ENCODE data around the gene DCHS2.

Gene DCHS2

DNA sequence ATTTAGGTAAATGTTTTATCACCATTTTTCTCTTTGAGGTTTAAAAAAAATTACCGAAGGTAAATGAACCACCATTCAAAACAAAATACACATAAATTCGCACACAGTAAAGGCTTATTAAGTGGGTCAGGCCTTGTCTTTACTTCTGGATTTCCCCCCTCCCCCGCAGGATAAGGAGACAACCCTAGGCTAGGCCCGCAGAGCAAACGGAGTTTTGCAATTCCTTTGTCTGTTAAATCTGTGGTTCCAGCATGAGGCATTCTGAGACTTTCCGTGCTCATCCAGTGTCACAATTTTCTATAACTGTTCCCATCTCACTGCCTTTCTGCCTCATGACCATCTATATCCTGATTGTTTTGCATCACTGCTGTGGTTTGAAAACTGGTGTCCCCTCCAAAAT lies 307.4 kb downstream of the DCHS2 start:
- no peak for DNase-seq
- Histone ChIP-seq H2BK12ac (ENCODE audit: low read length in 2 of 2) (no peak overlapping the region), H3K23ac (ENCODE audit: low read length in 2 of 2) (no peak overlapping the region), H4K8ac (ENCODE audit: low read length) (no peak overlapping the region), H2BK5ac (ENCODE audit: low read depth, low read length, poor library complexity, severe bottlenecking) (no peak overlapping the region), H3K18ac (ENCODE audit: low read depth in 1 of 2, low read length in 2 of 2) (no peak overlapping the region), H3K27ac (ENCODE audit: low read length, poor library complexity, severe bottlenecking) (no peak overlapping the region), H3K9me3 (ENCODE audit: control insufficient read depth, low read length) (no peaks in the 10 kb centered on the region), H2AK5ac (ENCODE audit: low read length, severe bottlenecking) (no peak overlapping the region), H3K4ac (ENCODE audit: low read depth in 1 of 2, low read length in 2 of 2) (no peak overlapping the region), H3K27me3 (ENCODE audit: control insufficient read depth in 1 of 2, insufficient read depth in 1 of 2, low read length in 2 of 2) (no peaks in the 10 kb centered on the region), H3K79me1 (replicated peaks; ENCODE audit: low read length, poor library complexity, severe bottlenecking) (no peaks in the 10 kb centered on the region), H4K91ac (ENCODE audit: low read length) (no peak overlapping the region), H3K14ac (ENCODE audit: low read length in 2 of 2) (no peak overlapping the region), H3K36me3 (ENCODE audit: control insufficient read depth in 1 of 2, insufficient read depth in 2 of 2, low read depth in 1 of 2, low read length in 2 of 2) (no peaks in the 10 kb centered on the region), H3K9ac (ENCODE audit: low read length) (no peak overlapping the region), H2BK120ac (ENCODE audit: low read depth, low read length) (no peak overlapping the region), H2BK15ac (ENCODE audit: low read depth, poor library complexity, severe bottlenecking) (no peak overlapping the region), H3K4me3 (ENCODE audit: insufficient read depth in 1 of 2, low read depth in 1 of 2, low read length in 2 of 2) (no peak overlapping the region), H3K4me2 (ENCODE audit: low read length, poor library complexity, severe bottlenecking) (no peak overlapping the region), H2AFZ (ENCODE audit: low read depth, low read length) (no peak overlapping the region), H3K4me1 (ENCODE audit: control insufficient read depth, insufficient read depth, low read depth, low read length) (no peaks in the 10 kb centered on the region)
- WGBS = 77% methylated on average over 6 of the region's 6 CpGs

DNA sequence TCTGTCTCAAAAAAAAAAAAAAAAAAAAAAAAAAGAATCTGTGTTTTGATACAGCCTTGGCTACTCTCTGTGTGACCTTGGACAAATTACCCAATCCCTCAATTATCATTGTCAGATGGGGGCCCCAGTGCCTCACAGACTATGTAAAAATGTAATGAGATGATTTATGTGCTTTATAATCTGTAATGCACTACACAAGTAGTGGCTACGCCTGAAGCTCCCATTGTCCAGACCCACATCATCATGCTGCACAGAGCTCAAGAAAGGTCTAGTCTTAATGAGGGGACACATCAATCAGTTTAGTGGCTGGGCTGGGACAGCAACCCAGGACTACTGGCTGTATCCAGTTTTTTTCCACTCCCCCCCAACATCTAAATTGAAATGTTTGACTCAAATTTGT lies 308.3 kb downstream of the DCHS2 start:
- Histone ChIP-seq H3K4me1 (ENCODE audit: control insufficient read depth, insufficient read depth, low read depth, low read length) (no peaks in the 10 kb centered on the region), H2AFZ (ENCODE audit: low read depth, low read length) (no peak overlapping the region), H4K91ac (ENCODE audit: low read length) (no peak overlapping the region), H3K9ac (ENCODE audit: low read length) (no peak overlapping the region), H3K27me3 (ENCODE audit: control insufficient read depth in 1 of 2, insufficient read depth in 1 of 2, low read length in 2 of 2) (no peaks in the 10 kb centered on the region), H3K36me3 (ENCODE audit: control insufficient read depth in 1 of 2, insufficient read depth in 2 of 2, low read depth in 1 of 2, low read length in 2 of 2) (no peaks in the 10 kb centered on the region), H2BK15ac (ENCODE audit: low read depth, poor library complexity, severe bottlenecking) (no peak overlapping the region), H2BK12ac (ENCODE audit: low read length in 2 of 2) (no peak overlapping the region), H3K14ac (ENCODE audit: low read length in 2 of 2) (no peak overlapping the region), H3K4ac (ENCODE audit: low read depth in 1 of 2, low read length in 2 of 2) (no peak overlapping the region), H3K27ac (ENCODE audit: low read length, poor library complexity, severe bottlenecking) (no peak overlapping the region), H3K4me2 (ENCODE audit: low read length, poor library complexity, severe bottlenecking) (no peak overlapping the region), H3K9me3 (ENCODE audit: control insufficient read depth, low read length) (no peaks in the 10 kb centered on the region), H4K8ac (ENCODE audit: low read length) (no peak overlapping the region), H3K23ac (ENCODE audit: low read length in 2 of 2) (no peak overlapping the region), H2BK120ac (ENCODE audit: low read depth, low read length) (no peak overlapping the region), H3K79me1 (replicated peaks; ENCODE audit: low read length, poor library complexity, severe bottlenecking) (no peaks in the 10 kb centered on the region), H2BK5ac (ENCODE audit: low read depth, low read length, poor library complexity, severe bottlenecking) (no peak overlapping the region), H2AK5ac (ENCODE audit: low read length, severe bottlenecking) (no peak overlapping the region), H3K18ac (ENCODE audit: low read depth in 1 of 2, low read length in 2 of 2) (no peak overlapping the region), H3K4me3 (ENCODE audit: insufficient read depth in 1 of 2, low read depth in 1 of 2, low read length in 2 of 2) (no peak overlapping the region)
- DNase-seq = no peak
- WGBS = 92% methylated on average over 1 of the region's 1 CpG

Measured in mesenchymal stem cell (in vitro differentiated cells and primary cell).